Measurements from ENCODE around the gene KDM4F. TPM values are rescaled to one million over a fixed set of nuclear protein-coding genes. Genes with fewer than 3 reads are reported as not detected.
"Not testable (repeated sequence)": the region's sequence is repeated elsewhere in the genome, so short reads cannot be mapped to it uniquely, and the experiment has no call there.

Gene KDM4F
- total and polyA plus RNA-seq, 5 donors from 2014 or later = not detected

GRCh38 chr11:95025594-95025993 lies 23.6 kb upstream of the KDM4F start:
- not testable (repeated sequence) for H3K27me3 ChIP-seq (ENCODE audit: control insufficient read depth, insufficient read depth, low read length); H3K4me3 ChIP-seq (ENCODE audit: low read depth, low read length); H3K4me3 Mint-ChIP-seq; H3K27me3 Mint-ChIP-seq; H3K36me3 ChIP-seq (ENCODE audit: control insufficient read depth, insufficient read depth, low read length); H3K4me1 Mint-ChIP-seq; DNase-seq; H3K27ac Mint-ChIP-seq; H3K27ac ChIP-seq (ENCODE audit: insufficient read depth, low read length, poor library complexity, severe bottlenecking); H3K36me3 Mint-ChIP-seq; H3K9me3 ChIP-seq (ENCODE audit: control insufficient read depth in 2 of 2, low read length in 2 of 2); H3K9me3 Mint-ChIP-seq; ATAC-seq (ENCODE audit: low read depth in 2 of 2); H3K4me1 ChIP-seq (ENCODE audit: control insufficient read depth, insufficient read depth, low read length, poor library complexity, severe bottlenecking)

- H3K27ac Mint-ChIP-seq = no peak overlapping the region
- no peaks in the 10 kb centered on the region for H3K4me1 ChIP-seq (ENCODE audit: control insufficient read depth, insufficient read depth, low read length, poor library complexity, severe bottlenecking)
- H3K27ac ChIP-seq (ENCODE audit: insufficient read depth, low read length, poor library complexity, severe bottlenecking) = no peak overlapping the region
- peaks cover 3% of the 10 kb centered on the region for H3K27me3 ChIP-seq (ENCODE audit: control insufficient read depth, insufficient read depth, low read length)
- H3K4me1 Mint-ChIP-seq = no peaks in the 10 kb centered on the region
- ATAC-seq (ENCODE audit: low read depth in 2 of 2) (no peak), DNase-seq (no peak)
- H3K4me3 ChIP-seq (ENCODE audit: low read depth, low read length) = no peak overlapping the region
- H3K36me3 ChIP-seq (ENCODE audit: control insufficient read depth, insufficient read depth, low read length) = no peaks in the 10 kb centered on the region
- H3K9me3 Mint-ChIP-seq = no peaks in the 10 kb centered on the region
- H3K27me3 Mint-ChIP-seq = peaks cover 15% of the 10 kb centered on the region
- H3K4me3 Mint-ChIP-seq = no peak overlapping the region
- H3K9me3 ChIP-seq (ENCODE audit: control insufficient read depth in 2 of 2, low read length in 2 of 2) = no peaks in the 10 kb centered on the region
- H3K36me3 Mint-ChIP-seq = no peaks in the 10 kb centered on the region
Measured at GRCh38 chr11:95028357-95028756, 20.9 kb upstream of the KDM4F start.

DNA sequence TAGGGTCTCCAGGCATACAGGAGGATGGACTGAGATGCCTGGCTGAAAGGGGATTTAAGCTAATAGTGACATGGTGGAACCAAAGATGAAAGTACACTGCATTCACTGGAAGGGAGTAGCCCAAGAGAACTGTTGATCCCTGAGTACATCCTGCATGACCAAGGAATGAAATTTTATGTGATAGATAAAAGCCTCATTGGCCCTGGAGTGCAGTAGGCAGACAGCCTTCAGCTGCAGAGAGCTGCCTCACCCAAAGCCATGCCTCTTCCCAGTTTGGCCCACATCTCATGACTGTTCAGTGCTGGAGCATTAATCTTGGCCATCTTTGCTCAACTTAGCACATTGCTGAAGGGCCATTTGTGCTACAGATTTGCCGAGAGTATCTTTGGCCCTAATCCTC lies 16.2 kb upstream of the KDM4F start:
- Mint-ChIP-seq H3K9me3 (no peaks in the 10 kb centered on the region), H3K27me3 (peaks cover 39% of the 10 kb centered on the region), H3K4me1 (no peaks in the 10 kb centered on the region), H3K36me3 (no peaks in the 10 kb centered on the region), H3K27ac (no peak overlapping the region), H3K4me3 (no peak overlapping the region)
- no peaks in the 10 kb centered on the region for H3K36me3 ChIP-seq (ENCODE audit: control insufficient read depth, insufficient read depth, low read length)
- no peak overlapping the region for H3K27ac ChIP-seq (ENCODE audit: insufficient read depth, low read length, poor library complexity, severe bottlenecking)
- DNase-seq (no peak), ATAC-seq (ENCODE audit: low read depth in 2 of 2) (no peak)
- no peaks in the 10 kb centered on the region for H3K4me1 ChIP-seq (ENCODE audit: control insufficient read depth, insufficient read depth, low read length, poor library complexity, severe bottlenecking)
- H3K4me3 ChIP-seq (ENCODE audit: low read depth, low read length) = no peak overlapping the region
- H3K9me3 ChIP-seq (ENCODE audit: control insufficient read depth in 2 of 2, low read length in 2 of 2) = no peaks in the 10 kb centered on the region
- H3K27me3 ChIP-seq (ENCODE audit: control insufficient read depth, insufficient read depth, low read length) = peaks cover 4% of the 10 kb centered on the region

DNA sequence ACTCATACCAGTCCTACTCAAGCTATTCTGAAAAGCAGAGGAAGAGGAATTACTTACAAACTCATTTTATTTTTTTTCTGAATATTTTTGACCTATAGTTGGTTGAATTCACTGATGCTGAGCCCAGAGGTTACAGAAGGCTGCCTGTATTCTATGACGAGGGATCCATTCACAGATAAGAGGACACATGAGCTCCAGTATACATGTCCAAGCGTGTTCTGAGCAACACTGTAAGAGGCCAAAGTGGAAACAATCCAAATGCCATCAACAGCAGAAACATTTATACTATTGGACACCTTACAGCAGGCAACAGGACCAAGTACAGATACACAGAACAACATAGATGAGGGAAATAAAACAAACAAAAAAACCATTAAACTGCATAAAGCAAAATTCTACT lies 13.9 kb upstream of the KDM4F start:
- Mint-ChIP-seq H3K27me3 (peaks cover 53% of the 10 kb centered on the region), H3K4me1 (no peaks in the 10 kb centered on the region), H3K27ac (no peak overlapping the region), H3K9me3 (no peaks in the 10 kb centered on the region), H3K4me3 (no peak overlapping the region), H3K36me3 (no peaks in the 10 kb centered on the region)
- Histone ChIP-seq H3K27me3 (ENCODE audit: control insufficient read depth, insufficient read depth, low read length) (peaks cover 4% of the 10 kb centered on the region), H3K4me3 (ENCODE audit: low read depth, low read length) (no peak overlapping the region), H3K36me3 (ENCODE audit: control insufficient read depth, insufficient read depth, low read length) (no peaks in the 10 kb centered on the region), H3K9me3 (ENCODE audit: control insufficient read depth in 2 of 2, low read length in 2 of 2) (no peaks in the 10 kb centered on the region), H3K27ac (ENCODE audit: insufficient read depth, low read length, poor library complexity, severe bottlenecking) (no peak overlapping the region), H3K4me1 (ENCODE audit: control insufficient read depth, insufficient read depth, low read length, poor library complexity, severe bottlenecking) (no peaks in the 10 kb centered on the region)
- ATAC-seq (ENCODE audit: low read depth in 2 of 2) (no peak), DNase-seq (no peak)

- H3K27ac Mint-ChIP-seq; H3K9me3 ChIP-seq (ENCODE audit: control insufficient read depth in 2 of 2, low read length in 2 of 2); H3K4me1 ChIP-seq (ENCODE audit: control insufficient read depth, insufficient read depth, low read length, poor library complexity, severe bottlenecking); H3K27ac ChIP-seq (ENCODE audit: insufficient read depth, low read length, poor library complexity, severe bottlenecking); H3K4me3 ChIP-seq (ENCODE audit: low read depth, low read length); H3K4me1 Mint-ChIP-seq; H3K36me3 ChIP-seq (ENCODE audit: control insufficient read depth, insufficient read depth, low read length); H3K4me3 Mint-ChIP-seq; H3K36me3 Mint-ChIP-seq; H3K9me3 Mint-ChIP-seq: not testable (repeated sequence)
- DNase-seq (peak in 2 of 3 donors; percentile 8 to 16), ATAC-seq (ENCODE audit: low read depth in 2 of 2) (peak in 1 of 2 donors; percentile 40)
- peaks cover 43% of the 10 kb centered on the region for H3K27me3 Mint-ChIP-seq
- peaks cover 11% of the 10 kb centered on the region for H3K27me3 ChIP-seq (ENCODE audit: control insufficient read depth, insufficient read depth, low read length)
Measured at GRCh38 chr11:95037356-95038035, 11.7 kb upstream of the KDM4F start.

DNA sequence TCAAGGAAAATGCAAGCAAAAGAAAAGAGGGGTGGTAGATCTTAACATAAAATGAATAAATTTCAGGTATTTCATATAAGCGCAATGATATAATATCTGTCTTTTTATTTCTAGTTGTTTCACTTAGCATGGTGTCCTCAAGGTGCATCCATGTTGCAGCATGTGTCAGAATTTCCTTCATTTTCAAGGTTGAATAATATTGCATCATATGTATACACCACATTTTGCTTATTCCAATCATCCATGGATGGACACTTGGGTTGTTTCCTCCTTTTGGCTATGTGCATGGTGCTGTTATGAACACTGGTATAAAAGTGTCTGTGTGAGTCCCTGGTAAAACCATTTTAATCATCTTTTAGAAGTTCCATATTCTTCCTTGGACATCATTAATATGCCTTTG lies 7.0 kb upstream of the KDM4F start:
- H3K4me3 Mint-ChIP-seq = no peak overlapping the region

GRCh38 chr11:95042906-95043305 lies 6.3 kb upstream of the KDM4F start:
- Histone ChIP-seq H3K36me3 (ENCODE audit: control insufficient read depth, insufficient read depth, low read length) (no peaks in the 10 kb centered on the region), H3K27me3 (ENCODE audit: control insufficient read depth, insufficient read depth, low read length) (peaks cover 25% of the 10 kb centered on the region), H3K4me1 (ENCODE audit: control insufficient read depth, insufficient read depth, low read length, poor library complexity, severe bottlenecking) (no peaks in the 10 kb centered on the region), H3K9me3 (ENCODE audit: control insufficient read depth in 2 of 2, low read length in 2 of 2) (no peaks in the 10 kb centered on the region), H3K27ac (ENCODE audit: insufficient read depth, low read length, poor library complexity, severe bottlenecking) (no peak overlapping the region), H3K4me3 (ENCODE audit: low read depth, low read length) (no peak overlapping the region)
- H3K36me3 Mint-ChIP-seq = no peaks in the 10 kb centered on the region
- H3K4me3 Mint-ChIP-seq = no peak overlapping the region
- H3K9me3 Mint-ChIP-seq = peaks cover 0 to 1% (median 0%) of the 10 kb centered on the region in 7 donors
- peaks cover 51% of the 10 kb centered on the region for H3K27me3 Mint-ChIP-seq
- no peaks in the 10 kb centered on the region for H3K4me1 Mint-ChIP-seq
- DNase-seq = no peak
- no peak overlapping the region for H3K27ac Mint-ChIP-seq
- ATAC-seq (ENCODE audit: low read depth in 2 of 2) = no peak

More for the DNA sequence above, 7.0 kb upstream of the KDM4F start:
- Histone ChIP-seq H3K4me1 (ENCODE audit: control insufficient read depth, insufficient read depth, low read length, poor library complexity, severe bottlenecking) (no peaks in the 10 kb centered on the region), H3K27ac (ENCODE audit: insufficient read depth, low read length, poor library complexity, severe bottlenecking) (no peak overlapping the region), H3K36me3 (ENCODE audit: control insufficient read depth, insufficient read depth, low read length) (no peaks in the 10 kb centered on the region), H3K4me3 (ENCODE audit: low read depth, low read length) (no peak overlapping the region), H3K27me3 (ENCODE audit: control insufficient read depth, insufficient read depth, low read length) (peaks cover 25% of the 10 kb centered on the region), H3K9me3 (ENCODE audit: control insufficient read depth in 2 of 2, low read length in 2 of 2) (no peaks in the 10 kb centered on the region)
- no peaks in the 10 kb centered on the region for H3K4me1 Mint-ChIP-seq
- H3K27ac Mint-ChIP-seq = no peak overlapping the region
- peaks cover 0 to 1% (median 0%) of the 10 kb centered on the region in 7 donors for H3K9me3 Mint-ChIP-seq
- no peaks in the 10 kb centered on the region for H3K36me3 Mint-ChIP-seq
- ATAC-seq (ENCODE audit: low read depth in 2 of 2) = no peak
- DNase-seq = no peak
- peaks cover 51% of the 10 kb centered on the region for H3K27me3 Mint-ChIP-seq

DNA sequence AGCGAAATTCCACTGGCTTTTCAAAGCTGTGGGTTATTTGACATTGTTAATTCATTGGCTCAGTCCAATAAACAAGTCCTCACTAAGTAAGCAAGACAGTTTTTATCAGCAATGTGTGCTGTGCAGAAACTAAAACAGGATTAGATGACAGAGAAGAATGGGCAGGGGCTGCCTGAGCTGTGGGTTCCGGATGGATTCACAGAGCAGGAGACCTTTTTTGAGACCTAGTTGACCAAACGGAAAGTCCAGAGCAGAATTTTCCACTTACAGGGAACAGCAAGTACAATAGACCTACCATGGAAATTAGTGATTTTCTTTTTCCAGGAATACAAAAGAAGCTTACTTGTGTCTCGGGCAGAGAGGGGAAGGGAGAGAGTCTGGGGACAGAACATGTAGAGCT lies 5.2 kb upstream of the KDM4F start:
- Histone ChIP-seq H3K9me3 (ENCODE audit: control insufficient read depth in 2 of 2, low read length in 2 of 2) (no peaks in the 10 kb centered on the region), H3K4me1 (ENCODE audit: control insufficient read depth, insufficient read depth, low read length, poor library complexity, severe bottlenecking) (no peaks in the 10 kb centered on the region), H3K27ac (ENCODE audit: insufficient read depth, low read length, poor library complexity, severe bottlenecking) (no peak overlapping the region), H3K27me3 (ENCODE audit: control insufficient read depth, insufficient read depth, low read length) (peaks cover 25% of the 10 kb centered on the region), H3K4me3 (ENCODE audit: low read depth, low read length) (no peak overlapping the region), H3K36me3 (ENCODE audit: control insufficient read depth, insufficient read depth, low read length) (no peaks in the 10 kb centered on the region)
- no peak overlapping the region for H3K27ac Mint-ChIP-seq
- H3K4me1 Mint-ChIP-seq = no peaks in the 10 kb centered on the region
- no peak for ATAC-seq (ENCODE audit: low read depth in 2 of 2)
- no peak for DNase-seq
- no peaks in the 10 kb centered on the region for H3K36me3 Mint-ChIP-seq
- H3K9me3 Mint-ChIP-seq = peaks cover 0 to 1% (median 0%) of the 10 kb centered on the region in 7 donors
- peaks cover 42% of the 10 kb centered on the region for H3K27me3 Mint-ChIP-seq
- no peak overlapping the region for H3K4me3 Mint-ChIP-seq
